Measurements from ENCODE around the gene TTLL12.

- TF ChIP-seq CTCF (IDR thresholded peaks at IDR 0.05) (no peak), POLR2A (IDR thresholded peaks at IDR 0.05) (no peak)
Measured at GRCh38 chr22:43180670-43181069, 6.3 kb downstream of the TTLL12 start.
